Testis (tissue), 3 donors: ENCODE measurements around the gene HOXA13. TPM values are rescaled to one million over a fixed set of nuclear protein-coding genes. Genes with fewer than 3 reads are reported as not detected.

Source experiments
- DNase-seq: peaks from one replicate; pipeline ENCODE4 v3.0.0-alpha.2; 2019
- H3K27ac ChIP-seq, 2 donors: fragments of 200-600 bp; sonication (generic); one replicate each; pipeline ENCODE4 v1.5.1; 2019
- H3K27me3 ChIP-seq: fragments of 200-600 bp; sonication (generic); one replicate; pipeline ENCODE4 v1.5.1; 2019
- H3K36me3 ChIP-seq: fragments of 200-600 bp; sonication (generic); one replicate; pipeline ENCODE4 v1.5.1; 2017; ENCODE audit warnings: low read depth; ENCODE audit errors: missing control alignments
- H3K4me1 ChIP-seq: fragments of 200-600 bp; sonication (generic); one replicate; pipeline ENCODE4 v1.5.1; 2019
- H3K4me3 ChIP-seq, 2 donors: fragments of 200-600 bp; sonication (generic); one replicate each; pipeline ENCODE4 v1.5.1; 2017 to 2019
- H3K9me3 ChIP-seq: fragments of 200-600 bp; sonication (generic); one replicate; pipeline ENCODE4 v1.5.1; 2017
- CTCF ChIP-seq, 3 experiments: fragments of 450-650 bp in 2 of 3; fragments of 200-600 bp in 1 of 3; sonication (generic) in 1 of 3; IDR thresholded peaks; one replicate each; pipeline ENCODE4 v1.5.1; 2016 to 2019; ENCODE audit warnings: antibody characterized with exemption in 3 of 3, mild to moderate bottlenecking in 2 of 3, moderate library complexity in 1 of 3
- POLR2A ChIP-seq: fragments of 450-650 bp; IDR thresholded peaks from one replicate; pipeline ENCODE4 v1.6.1; 2017; ENCODE audit warnings: antibody characterized with exemption, mild to moderate bottlenecking, moderate library complexity
- WGBS, 2 donors: methylation state at CpG; one replicate each; pipeline ENCODE4 v1.1.5; 2018; 5-methylcytosine and 5-hydroxymethylcytosine counted together
- intact Hi-C: fragments of 100-400 bp; cut with DNase I; formaldehyde crosslinking; loops from one replicate; pipeline ENCODE4 v1.15.1; 2023; ENCODE audit warnings: low total_unique reads
- polyA plus RNA-seq: library from polyadenylated mRNA; stranded (reverse); fragments of 350-450 nt; fragmentation: Illumina TruSeq; extraction: RNeasy Lipid Tissue Mini Kit (QIAGEN cat#74804); gene quantifications from one replicate; pipeline ENCODE4 v1.2.3, GENCODE V29; 2014; ENCODE audit warnings: low read depth, low replicate concordance; ENCODE audit not compliant: insufficient read depth
- total RNA-seq, 2 donors: library from RNA; depleted of rRNA; stranded (reverse); fragments of >200 nt; gene quantifications; one replicate each; pipeline ENCODE4 v1.2.3, GENCODE V29; 2016

HOXA13 gene
- total and polyA plus RNA-seq, 3 donors from 2014 or later, result 0.30 TPM; not detected in 2

GRCh38 chr7:27151341-27151930 lies 48.5 kb downstream of the HOXA13 start:
- Histone ChIP-seq H3K4me3 (peak overlapping the region in 1 of 2 donors; percentile 21), H3K36me3 (no peaks in the 10 kb centered on the region), H3K4me1 (peaks cover 7% of the 10 kb centered on the region), H3K27me3 (peaks cover 14% of the 10 kb centered on the region), H3K9me3 (no peaks in the 10 kb centered on the region), H3K27ac (no peak overlapping the region)
- intact Hi-C loops, result no loop called here
- TF ChIP-seq CTCF (IDR thresholded peaks at IDR 0.05), result no peak
- no peak for TF ChIP-seq POLR2A
- WGBS, 2 donors, result 4 to 6% methylated on average over 27 of the region's 27 CpGs
- DNase-seq, result peak; percentile 11

GRCh38 chr7:27150568-27151340 lies 49.1 kb downstream of the HOXA13 start:
- WGBS, 2 donors, result 2 to 3% methylated on average over 26 to 58 of the region's 58 CpGs
- peak overlapping the region in 1 of 2 donors; percentile 21 for H3K4me3 ChIP-seq
- intact Hi-C loops, result no loop called here
- H3K4me1 ChIP-seq, result peaks cover 7% of the 10 kb centered on the region
- peak; percentile 73 for DNase-seq
- no peak overlapping the region for H3K27ac ChIP-seq
- H3K36me3 ChIP-seq, result no peaks in the 10 kb centered on the region
- TF ChIP-seq CTCF (IDR thresholded peaks at IDR 0.05) (peak; percentile 42 to 75 (median 71)), POLR2A (no peak)
- peaks cover 9% of the 10 kb centered on the region for H3K27me3 ChIP-seq
- H3K9me3 ChIP-seq, result no peaks in the 10 kb centered on the region

- H3K4me1 ChIP-seq, result peaks cover 4% of the 10 kb centered on the region
- DNase-seq, result no peak
These were observed 49.9 kb downstream of the HOXA13 start for GRCh38 chr7:27149842-27150567.

More at GRCh38 chr7:27149842-27150567, 49.9 kb downstream of the HOXA13 start:
- 38 to 51% methylated on average over 9 to 13 of the region's 13 CpGs for WGBS, 2 donors
- H3K9me3 ChIP-seq, result no peaks in the 10 kb centered on the region
- H3K36me3 ChIP-seq, result no peaks in the 10 kb centered on the region
- H3K4me3 ChIP-seq, result no peak overlapping the region
- peaks cover 9% of the 10 kb centered on the region for H3K27me3 ChIP-seq
- TF ChIP-seq CTCF (IDR thresholded peaks at IDR 0.05) (no peak), POLR2A (no peak)
- intact Hi-C loops, result no loop called here
- H3K27ac ChIP-seq, result no peak overlapping the region
